KBM-7 (cell line): Measurements from ENCODE around the gene GZMA.
A peak's percentile ranks its signal among the peaks of the same experiment; 100 is the strongest.
"Not testable (repeated sequence)": the region's sequence is repeated elsewhere in the genome, so short reads cannot be mapped to it uniquely, and the experiment has no call there.

Source experiments
- DNase-seq: peaks from one replicate; pipeline ENCODE4 v3.0.0-alpha.2; 2015
- in situ Hi-C: fragments of 300-500 bp; cut with MboI; formaldehyde crosslinking; loops from 2 replicates; pipeline ENCODE4 v1.14.3; 2020; ENCODE audit warnings: low sequenced_read_pairs, low pct_unique_long_range_greater_than_20kb, mixed read lengths

The GZMA gene

DNA sequence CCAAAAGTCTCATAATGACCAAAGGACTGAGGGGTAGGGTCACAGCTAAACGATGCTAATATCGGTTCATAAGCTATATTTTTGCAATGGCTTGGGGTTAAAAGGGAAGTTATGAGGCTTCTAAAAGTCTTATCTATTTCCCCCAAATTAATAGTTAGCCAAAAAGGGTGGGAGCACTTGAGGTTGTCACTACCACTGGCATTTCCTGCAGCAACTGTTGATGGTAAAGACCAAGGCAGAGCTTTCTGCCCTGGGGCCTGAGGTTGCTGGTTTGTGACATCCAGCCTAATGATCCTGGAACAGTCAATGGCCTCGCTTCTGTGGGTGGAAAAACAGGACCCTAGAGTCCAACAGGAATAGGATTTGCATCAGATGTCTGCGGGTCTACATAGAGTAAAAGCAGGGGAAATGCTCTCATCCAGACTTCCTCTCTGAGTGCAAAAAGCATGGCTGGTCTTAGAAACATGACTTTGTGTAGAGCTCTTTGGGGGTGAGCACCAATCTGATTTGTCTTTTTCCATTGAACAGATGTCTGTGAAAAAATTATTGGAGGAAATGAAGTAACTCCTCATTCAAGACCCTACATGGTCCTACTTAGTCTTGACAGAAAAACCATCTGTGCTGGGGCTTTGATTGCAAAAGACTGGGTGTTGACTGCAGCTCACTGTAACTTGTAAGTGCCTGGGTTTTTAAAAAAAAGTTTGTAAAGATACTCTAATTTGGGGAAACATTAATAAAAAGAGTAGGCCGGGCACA, 2.7 kb downstream of the GZMA start:
- in situ Hi-C loops = no loop called here
- DNase-seq = peak; percentile 10

- DNase-seq, in situ Hi-C loops: not testable (repeated sequence)
These were observed 3.5 kb downstream of the GZMA start for GRCh38 chr5:55105976-55106375.

GRCh38 chr5:55108661-55109060, 6.2 kb downstream of the GZMA start:
- in situ Hi-C loops = no loop called here
- DNase-seq = no peak

DNA sequence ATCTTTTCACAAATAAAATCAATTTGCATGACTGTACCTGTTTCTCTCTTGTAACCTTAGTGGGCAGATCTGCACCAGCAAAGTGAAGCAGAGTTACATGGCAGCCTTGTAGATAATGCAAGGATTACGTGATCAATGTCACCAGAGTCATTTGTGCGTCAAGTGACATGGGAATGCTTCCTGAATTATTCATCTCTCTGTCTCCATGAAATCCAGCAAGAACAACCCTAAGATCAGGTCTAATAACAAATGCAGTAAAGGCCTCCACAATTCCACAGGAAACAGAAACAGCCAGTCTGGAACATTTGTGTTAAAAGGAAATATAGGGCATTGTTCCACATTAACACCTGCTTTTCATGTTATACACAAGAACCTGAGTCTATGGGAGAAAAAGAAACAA, 7.8 kb downstream of the GZMA start:
- no peak for DNase-seq
- in situ Hi-C loops = no loop called here

DNA sequence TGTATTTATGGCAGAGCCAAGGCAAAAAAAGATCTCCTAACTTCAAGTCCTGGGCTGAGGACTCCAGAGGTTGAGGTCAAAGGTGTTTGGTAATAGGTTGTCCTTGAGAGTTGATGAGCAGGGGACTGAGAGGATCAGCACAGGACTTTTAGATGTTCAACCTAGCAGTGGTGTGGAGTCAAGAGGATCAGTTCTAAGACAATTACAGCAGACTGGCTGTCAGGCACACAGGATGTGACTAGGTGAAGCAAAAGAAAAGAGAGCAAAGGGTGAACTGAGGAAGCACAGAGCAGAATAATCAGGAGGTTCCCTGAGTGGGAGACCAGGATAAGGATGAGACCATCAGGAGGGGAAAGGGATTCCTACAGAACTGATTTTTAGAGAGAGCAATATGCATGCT, 10.9 kb downstream of the GZMA start:
- in situ Hi-C loops = no loop called here
- DNase-seq = no peak

DNA sequence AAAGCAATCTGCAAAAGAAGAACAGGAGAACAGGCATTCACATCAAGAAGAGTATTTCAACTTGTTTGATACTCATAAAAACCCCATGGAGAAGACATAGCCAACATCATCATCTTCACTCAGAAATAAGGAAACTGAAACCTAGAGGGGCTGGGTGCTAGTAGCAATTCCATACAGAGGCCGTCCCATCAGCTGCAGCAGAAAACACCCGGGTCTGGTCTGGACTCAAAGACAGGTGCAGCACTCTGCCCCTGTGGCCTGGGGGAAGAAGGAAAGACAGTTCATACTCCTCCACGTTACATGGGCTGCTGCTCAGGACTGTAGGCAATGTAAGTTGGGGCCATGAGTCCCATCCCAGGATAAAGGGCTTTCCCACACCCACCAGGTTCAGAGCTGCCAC, 11.6 kb downstream of the GZMA start:
- DNase-seq = no peak
- in situ Hi-C loops = no loop called here

- DNase-seq = no peak
- in situ Hi-C loops = no loop called here
These were observed 20.9 kb downstream of the GZMA start for GRCh38 chr5:55123365-55123764.

DNA sequence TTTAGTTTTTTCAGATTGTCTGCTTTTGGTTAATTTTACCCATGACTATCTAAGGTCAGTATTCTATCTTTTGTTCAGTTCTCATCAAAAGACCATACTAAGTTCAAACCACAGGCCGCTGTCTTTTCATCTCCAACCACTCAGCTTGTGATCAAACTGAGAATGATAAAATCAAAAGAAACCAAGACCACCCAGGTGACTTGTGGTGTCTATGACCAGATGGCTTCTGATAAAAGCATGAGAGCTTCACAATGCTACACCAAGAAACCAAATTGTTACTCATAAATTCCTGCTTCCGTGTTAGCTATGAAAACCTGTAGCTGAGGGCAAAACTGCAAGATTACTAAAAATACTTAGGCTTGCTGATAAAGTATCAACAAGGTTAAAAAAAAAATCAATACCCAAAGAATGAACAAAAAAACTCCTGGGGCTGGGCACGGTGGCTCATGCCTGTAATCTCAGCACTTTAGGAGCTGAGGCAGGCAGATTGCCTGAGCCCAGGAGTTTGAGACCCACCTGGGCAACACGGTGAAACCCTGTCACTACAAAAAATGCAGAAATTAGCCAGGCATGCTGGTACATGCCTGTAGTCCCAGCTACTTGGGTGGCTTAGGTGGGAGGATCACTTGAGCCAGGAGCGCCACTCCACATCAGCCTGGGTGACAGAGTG, 31.7 kb downstream of the GZMA start:
- in situ Hi-C loops = no loop called here
- DNase-seq = no peak

GRCh38 chr5:55136521-55136920, 34.1 kb downstream of the GZMA start:
- DNase-seq = no peak
- in situ Hi-C loops = no loop called here

DNA sequence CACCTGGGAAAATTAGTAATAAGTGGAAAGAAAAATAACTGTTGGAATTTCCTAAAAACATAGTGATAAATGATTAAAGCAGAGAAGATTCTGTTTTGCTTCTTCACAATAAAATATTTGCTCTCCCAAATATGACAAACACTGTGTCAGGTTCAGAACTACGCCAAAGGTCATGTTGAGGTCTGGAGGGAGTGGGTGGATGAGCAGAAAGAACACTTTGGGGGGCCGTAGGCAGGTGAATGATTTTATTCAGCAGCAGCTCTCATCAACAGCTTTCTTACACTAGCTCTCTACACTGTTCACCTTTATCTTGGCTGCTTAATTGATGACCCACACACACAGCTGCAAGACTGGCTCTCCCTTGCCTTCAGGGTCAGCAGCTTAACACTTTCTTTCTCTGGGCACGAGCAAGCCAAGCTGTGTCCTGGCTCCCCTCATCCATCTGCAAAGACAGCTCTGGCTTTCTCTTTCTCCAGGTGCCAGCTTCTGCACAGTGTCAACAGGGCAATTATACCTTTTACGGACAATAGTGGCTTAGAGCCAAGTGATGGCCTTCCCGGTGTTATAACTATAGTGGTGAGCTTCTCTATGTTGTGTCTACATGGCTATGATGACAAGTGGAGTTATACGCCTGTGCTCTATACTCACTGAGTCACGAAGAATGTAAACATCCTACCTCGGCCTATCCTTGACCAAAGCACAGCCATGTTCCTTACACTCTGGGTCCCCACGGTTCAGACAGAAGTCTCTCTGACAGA, 38.6 kb downstream of the GZMA start:
- DNase-seq = no peak
- in situ Hi-C loops = no loop called here

- in situ Hi-C loops = no loop called here
- no peak for DNase-seq
These were observed 39.7 kb downstream of the GZMA start for GRCh38 chr5:55141945-55142690.

DNA sequence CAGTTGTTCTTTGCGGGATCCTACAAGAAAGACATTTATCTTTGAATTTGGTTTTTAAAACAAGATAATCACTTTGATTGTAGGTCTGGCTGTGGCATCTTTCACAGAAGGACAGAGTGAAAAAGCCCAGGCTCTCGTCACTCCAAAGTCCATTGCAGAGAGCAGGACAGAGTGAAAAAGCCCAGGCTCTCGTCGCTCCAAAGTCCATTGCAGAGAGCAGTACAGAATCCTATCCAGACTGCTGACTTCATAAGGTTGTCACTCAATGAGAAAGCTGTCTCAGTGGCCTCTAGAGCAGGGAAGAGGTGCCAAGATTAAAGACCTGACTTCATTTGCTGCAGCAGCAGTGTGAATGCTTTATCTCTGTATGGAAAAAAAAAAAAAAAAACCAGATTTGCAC, 41.2 kb downstream of the GZMA start:
- in situ Hi-C loops = no loop called here
- no peak for DNase-seq

DNA sequence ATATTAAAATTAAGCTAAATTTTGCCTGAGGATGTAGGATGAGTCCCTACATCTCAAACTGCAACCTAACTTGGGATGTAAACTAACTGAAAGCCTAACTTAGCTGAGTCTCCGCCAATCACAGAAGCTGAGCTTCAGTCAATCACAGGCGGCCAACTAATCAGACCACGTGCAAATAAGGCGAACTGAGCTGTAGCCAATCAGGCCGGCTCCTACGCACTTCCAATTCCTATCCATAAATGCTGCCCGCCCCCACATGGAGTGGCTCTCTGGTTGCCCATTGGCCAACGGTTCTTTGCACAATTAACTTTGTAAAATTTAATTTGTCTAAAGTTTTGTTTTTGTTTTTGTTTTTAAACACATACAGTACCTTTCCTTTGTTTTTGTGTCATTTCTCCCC, 43.6 kb downstream of the GZMA start:
- no peak for DNase-seq
- in situ Hi-C loops = no loop called here

DNA sequence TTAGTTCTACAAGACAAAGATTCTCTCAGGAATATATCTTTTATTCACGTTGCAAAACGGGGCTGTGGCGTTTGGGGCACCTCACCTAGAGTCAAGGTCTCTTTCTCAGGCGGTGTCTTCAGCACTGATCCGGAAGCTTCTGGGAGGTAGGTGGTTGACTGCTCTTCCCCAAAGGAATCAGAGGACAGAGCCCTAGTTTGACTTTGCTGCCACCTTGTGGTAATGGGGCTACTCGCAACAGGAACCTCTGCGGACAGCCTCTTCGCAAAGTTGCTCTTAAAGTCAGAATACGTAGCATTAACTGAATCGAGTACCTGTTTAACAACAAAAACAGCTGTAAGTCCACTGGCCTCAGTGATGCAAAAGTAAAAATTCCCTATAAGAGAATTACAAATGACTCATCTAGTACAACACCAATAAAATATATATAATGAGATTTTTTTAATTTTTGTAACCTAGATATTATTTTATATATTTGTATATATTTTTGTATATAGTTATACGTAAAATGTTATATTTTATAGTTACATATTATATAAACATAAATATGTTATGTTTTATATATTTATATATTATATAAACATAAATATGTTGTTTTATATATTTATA, 44.2 kb downstream of the GZMA start:
- in situ Hi-C loops = no loop called here
- DNase-seq = peak; percentile 91

- no peak for DNase-seq
- in situ Hi-C loops = no loop called here
These were observed 46.9 kb downstream of the GZMA start for GRCh38 chr5:55149308-55149795.

DNA sequence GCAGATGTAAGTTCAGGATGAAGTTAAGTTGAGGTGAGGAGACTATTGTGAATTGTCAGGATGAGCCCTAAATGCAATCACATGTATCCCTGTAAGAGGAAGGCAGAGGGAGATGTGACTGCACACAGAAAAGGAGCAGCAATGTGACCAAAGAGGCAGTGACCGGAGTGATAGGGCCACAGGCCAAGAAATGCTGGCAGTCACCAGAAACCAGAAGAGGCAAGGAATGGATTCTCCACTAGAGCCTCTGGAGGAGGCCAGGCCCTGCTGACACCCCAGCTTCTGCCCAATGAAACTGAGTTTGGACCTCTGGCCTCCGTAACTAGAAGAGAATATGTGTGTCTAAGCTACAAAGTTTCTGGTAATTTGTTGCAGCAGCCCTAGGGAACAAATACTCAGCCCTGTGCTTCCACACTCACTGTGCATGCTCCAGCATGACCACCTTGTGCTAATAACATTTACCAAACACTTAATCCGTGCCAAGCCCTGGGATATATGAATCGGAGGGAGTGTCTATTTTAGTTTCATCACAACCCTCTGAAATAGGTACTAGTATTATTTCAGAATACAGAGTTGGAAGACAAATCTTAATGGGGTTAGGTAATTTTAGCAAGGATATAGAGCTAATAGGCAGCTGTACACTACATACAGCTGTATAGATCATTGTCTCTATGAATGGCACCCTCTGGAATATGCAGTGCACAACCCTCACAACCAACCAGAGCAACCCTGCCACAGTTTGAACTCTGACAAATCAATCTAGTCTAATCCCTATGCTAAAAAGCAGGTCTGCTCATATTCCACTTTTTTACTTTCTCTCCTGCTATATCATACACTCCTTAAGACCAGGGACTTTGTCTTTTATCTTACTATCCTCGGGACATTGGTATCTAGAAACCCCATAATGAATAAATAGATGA, 49.7 kb downstream of the GZMA start:
- in situ Hi-C loops = loop anchor here (10.0 kb wide), 1 partner anchor 247 kb away; no protein-coding TSS in a partner anchor
- no peak for DNase-seq

GRCh38 chr5:55154873-55155272, 52.4 kb downstream of the GZMA start:
- DNase-seq = no peak
- in situ Hi-C loops = loop anchor here (10.0 kb wide), 1 partner anchor 250 kb away; no protein-coding TSS in a partner anchor
